ENCODE results near the gene ZNF254.
"Not testable (repeated sequence)": the region's sequence is repeated elsewhere in the genome, so short reads cannot be mapped to it uniquely, and the experiment has no call there.

Gene ZNF254

GRCh38 chr19:24086974-24087595 is at the start of gene ZNF254:
Gene ZNF254, plus strand, starts transcription at chr19:24087187. Its CDS starts 121 bp downstream, at chr19:24087308.
- peak; percentile 51 for DNase-seq (ENCODE audit: low read depth)

DNA sequence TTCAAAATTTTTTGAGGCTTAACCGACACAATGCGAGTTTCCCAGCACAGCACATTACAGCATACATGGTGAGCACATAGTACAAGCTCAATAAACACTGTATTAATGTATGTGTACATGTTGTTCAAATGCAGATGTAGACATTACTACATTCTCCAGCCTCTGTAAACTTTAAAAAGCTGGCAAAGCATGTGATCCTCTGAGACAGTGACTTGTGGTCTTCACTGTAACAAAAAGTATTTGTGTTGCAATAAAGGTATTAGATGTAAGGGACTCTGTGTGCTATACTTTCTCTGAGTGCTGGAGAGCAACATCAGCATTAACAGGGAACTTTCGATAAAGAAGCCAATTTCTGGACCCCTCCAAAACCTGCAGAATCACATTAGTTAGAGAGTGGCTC is 46.4 kb upstream of the ZNF254 start:
- no peak for DNase-seq (ENCODE audit: low read depth)

DNA sequence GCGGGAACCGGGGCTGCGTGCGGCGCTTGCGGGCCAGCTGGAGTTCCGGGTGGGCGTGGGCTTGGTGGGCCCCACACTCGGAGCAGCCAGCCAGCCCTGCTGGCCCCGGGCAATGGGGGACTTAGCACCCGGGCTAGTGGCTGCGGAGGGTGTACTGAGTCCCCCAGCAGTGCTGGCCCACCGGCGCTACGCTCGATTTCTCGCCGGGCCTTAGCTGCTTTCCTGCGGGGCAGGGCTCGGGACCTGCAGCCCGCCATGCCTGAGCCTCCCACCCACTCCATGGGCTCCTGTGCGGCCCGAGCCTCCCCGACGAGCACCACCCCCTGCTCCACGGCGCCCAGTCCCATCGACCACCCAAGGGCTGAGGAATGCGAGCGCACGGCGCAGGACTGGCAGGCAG is 45.7 kb upstream of the ZNF254 start:
- not testable (repeated sequence) for DNase-seq (ENCODE audit: low read depth)

DNA sequence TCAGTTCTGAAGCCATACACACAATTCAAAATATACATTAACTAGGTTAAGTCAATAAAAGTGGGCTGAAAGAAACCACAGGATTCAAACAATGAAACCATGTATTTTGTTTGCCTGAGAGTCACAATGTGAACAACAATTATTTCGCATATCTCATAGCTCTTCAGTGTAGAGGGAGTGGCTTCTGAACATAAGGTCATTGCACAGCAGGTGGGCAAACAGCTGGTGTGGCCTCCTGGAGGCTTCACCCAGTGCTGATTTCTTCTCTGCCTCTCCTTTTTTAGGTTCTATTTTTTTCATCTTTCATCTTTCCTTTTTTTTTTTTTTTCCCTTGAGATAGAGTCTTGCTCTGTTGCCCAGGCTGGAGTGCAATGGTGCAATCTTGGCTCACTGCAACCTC is 40.4 kb upstream of the ZNF254 start:
- DNase-seq (ENCODE audit: low read depth) = no peak

DNA sequence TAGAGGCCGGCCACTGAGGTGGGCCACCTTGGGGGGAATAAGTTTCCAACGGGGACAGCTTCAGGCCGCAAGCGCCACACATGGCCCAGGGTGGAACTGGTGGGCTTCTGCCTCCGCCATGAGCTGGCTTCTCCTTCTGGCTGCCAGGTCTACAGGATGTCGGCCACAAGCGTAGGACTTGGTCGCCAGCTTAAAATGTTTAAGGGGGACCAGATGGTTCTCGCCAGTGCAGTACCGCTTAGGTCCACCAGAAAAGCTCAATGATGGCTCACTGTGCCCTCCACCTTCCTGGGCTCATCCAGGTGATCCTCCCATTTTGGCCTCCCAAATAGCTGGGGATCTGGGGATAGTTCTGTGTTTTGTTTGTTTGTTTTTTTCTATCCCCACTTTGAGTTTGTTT is 38.7 kb upstream of the ZNF254 start:
- DNase-seq (ENCODE audit: low read depth) = no peak

GRCh38 chr19:24049537-24049936 is 37.5 kb upstream of the ZNF254 start:
- DNase-seq (ENCODE audit: low read depth) = no peak

DNA sequence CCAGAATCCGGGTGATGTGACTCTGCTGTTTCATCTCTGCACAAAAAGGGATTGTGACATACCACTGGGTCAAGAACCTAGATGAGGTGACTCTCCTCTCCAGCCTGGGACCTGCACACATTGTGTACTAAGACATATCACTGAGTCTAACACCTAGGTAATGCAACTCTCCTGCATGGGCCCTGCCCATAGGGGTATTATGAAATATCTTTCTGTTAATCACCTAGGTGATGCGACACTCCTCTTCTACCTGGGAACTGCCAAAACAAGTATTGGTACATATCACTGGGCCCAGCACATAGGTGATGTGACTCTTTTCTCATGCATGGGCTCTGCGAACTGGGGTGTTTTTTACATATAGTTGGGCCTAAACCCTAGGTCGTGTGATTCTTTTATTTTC is 35.5 kb upstream of the ZNF254 start:
- no peak for DNase-seq (ENCODE audit: low read depth)

- no peak for DNase-seq (ENCODE audit: low read depth)
Measured at GRCh38 chr19:24052811-24053210, 34.2 kb upstream of the ZNF254 start.

- DNase-seq (ENCODE audit: low read depth) = no peak
Measured at GRCh38 chr19:24053601-24054000, 33.4 kb upstream of the ZNF254 start.

GRCh38 chr19:24054044-24054935 is 32.7 kb upstream of the ZNF254 start:
- DNase-seq (ENCODE audit: low read depth) = no peak

DNA sequence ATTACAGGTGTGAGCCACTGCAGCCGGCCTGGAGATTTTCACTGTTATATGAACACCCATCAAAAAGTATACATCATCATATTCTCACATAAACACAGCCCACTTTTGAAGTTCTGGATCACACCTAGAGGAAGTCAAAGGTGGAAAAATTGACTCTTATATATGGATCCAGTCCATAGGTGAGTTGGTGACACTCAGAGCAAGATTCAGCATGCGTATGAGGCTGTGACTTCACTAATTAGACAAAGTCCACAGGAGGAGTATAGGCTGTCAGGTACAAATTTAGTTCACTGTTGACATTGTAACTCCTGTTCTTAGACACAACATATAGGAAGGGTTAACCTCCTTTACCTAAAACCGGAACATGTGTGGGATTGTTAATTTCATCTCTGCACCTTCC is 31.4 kb upstream of the ZNF254 start:
- DNase-seq (ENCODE audit: low read depth) = no peak

- no peak for DNase-seq (ENCODE audit: low read depth)
Measured at GRCh38 chr19:24057144-24057543, 29.8 kb upstream of the ZNF254 start.

DNA sequence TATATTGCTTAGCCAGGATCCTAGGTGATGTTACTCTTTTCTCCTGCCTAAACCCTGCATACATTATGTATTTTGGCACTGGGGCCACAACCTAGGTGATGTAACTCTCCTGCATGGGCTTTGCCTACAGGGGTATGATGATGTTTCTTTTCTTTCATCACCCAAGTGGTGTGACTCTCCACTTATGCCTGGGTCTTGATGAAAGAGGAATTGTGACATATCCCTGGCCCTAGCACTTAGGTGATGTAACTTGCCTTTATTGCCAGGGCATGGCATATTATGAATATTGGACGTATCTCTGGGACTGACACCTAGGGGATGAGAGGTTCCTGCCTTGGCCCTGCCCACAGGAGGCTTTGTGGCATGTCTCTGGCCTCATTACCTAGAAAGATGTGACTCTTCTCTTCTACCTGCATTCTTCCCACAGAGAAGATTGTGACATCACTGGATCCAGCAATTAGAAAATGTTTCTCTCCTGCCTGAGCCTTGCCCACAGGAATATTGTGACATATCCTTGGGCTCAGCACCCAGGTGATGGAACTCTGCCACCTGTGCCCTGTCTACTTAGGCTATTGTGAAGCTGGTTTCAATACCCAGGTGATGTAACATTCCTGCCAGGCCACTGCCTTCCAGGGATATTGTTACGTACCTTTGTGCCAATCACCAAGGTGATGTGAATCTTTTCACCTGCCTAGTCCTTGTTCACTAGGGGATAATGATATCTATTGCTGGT is 27.3 kb upstream of the ZNF254 start:
- no peak for DNase-seq (ENCODE audit: low read depth)

DNA sequence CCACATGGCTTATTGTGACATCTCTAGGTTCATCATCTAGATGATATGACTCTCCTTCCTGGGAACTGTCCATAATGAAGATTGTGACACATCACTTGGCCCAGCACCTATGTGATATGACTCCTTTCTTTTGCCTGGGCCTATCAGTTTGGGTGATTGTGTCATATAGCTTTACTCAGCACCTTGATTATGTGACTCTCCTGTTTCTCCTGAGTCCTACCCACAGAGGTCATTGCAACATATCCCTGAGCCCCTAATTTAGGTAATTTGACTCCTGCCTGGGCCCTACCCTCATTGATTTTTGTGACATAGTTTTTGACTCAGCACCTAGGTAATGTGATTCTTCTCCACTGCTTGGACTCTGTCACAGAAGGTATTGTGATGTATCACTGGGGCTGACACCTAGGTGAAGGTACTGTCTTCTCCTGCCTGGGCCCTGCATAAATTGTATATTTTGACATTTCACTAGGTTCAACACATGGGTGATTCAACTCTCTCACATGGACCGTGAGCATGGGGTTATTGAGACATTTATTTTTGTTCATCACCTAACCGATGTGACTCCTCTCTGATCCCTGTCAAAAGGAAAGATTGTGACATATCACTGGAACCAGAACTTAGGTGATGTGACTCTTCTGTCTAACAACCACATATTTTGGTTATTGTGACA is 26.2 kb upstream of the ZNF254 start:
- DNase-seq (ENCODE audit: low read depth) = no peak

DNA sequence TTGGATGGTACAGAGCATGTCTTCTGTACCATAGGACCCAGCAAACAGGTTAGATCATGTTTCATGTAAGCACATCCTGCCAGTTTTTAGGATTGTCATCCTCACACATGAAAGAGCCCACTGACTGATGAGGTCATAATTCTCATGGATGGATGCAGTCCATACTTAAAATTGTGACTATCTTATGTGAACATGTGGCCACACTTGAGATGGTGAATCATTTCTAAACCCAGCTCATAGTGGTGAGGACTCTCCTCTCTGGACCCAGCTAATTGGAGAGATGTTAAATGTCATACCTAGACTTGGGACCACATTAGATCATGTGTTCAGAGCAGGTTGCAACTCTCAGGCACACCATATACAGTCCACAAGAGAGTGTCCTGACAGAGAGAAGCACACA is 24.8 kb upstream of the ZNF254 start:
- DNase-seq (ENCODE audit: low read depth) = no peak

- no peak for DNase-seq (ENCODE audit: low read depth)
Measured at GRCh38 chr19:24063295-24063694, 23.7 kb upstream of the ZNF254 start.

- DNase-seq (ENCODE audit: low read depth) = no peak
Measured at GRCh38 chr19:24064175-24064574, 22.8 kb upstream of the ZNF254 start.

- DNase-seq (ENCODE audit: low read depth) = no peak
Measured at GRCh38 chr19:24065243-24065642, 21.7 kb upstream of the ZNF254 start.

- DNase-seq (ENCODE audit: low read depth) = no peak
Measured at GRCh38 chr19:24065865-24066604, 21.0 kb upstream of the ZNF254 start.

DNA sequence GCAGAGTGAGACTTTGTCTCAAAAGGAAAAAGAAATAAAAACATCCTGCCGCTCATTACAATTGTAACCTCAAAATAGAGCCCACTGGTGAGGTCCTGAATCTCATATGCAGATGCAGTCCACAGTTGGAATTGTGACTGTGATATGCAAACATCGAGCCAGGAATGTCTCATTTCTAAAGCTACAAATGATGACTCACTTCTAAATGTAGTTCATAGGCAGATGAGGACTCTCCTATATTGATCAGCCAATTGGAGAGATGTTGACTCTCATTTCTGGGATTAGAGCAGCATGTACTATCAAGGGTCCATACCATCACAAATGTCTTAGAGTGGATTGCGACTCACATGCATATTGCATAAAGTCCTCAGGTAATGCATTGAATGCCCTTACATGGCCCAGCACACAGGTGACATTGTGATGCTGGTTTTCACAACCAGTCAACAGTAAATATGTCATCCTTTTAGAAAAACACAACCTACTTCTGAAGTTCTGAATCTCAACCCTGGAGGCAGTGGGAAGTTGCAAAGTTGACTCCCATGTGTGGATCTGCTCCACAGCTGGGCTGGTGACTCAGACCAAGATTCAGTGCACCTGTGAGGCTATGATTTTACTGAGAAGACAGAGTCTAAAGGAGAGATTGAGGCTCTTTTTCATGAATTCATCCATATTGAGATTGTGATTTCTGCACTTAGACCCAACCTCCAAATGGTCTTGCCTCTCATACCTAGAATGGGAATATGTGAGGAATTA is 16.9 kb upstream of the ZNF254 start:
- DNase-seq (ENCODE audit: low read depth) = no peak

GRCh38 chr19:24071078-24071477 is 15.9 kb upstream of the ZNF254 start:
- DNase-seq (ENCODE audit: low read depth) = no peak
